GM23338 (cell line): Measurements from ENCODE around the gene LRMDA. TPM values are rescaled to one million over a fixed set of nuclear protein-coding genes. Genes with fewer than 3 reads are reported as not detected.
A peak's percentile ranks its signal among the peaks of the same experiment; 100 is the strongest.

ENCODE experiments used
- ATAC-seq: fragments of 200-7000 bp; cut with Tn5 transposase; 3 replicates; pipeline ENCODE4 v1.9.1; 2020
- DNase-seq: peaks from one replicate; pipeline ENCODE4 v3.0.0-alpha.2; 2015; ENCODE audit warnings: low spot score
- H2AFZ ChIP-seq: fragments of 200-600 bp; sonication (generic); 2 replicates; pipeline ENCODE4 v1.8.0; 2016; ENCODE audit warnings: antibody characterized with exemption, mild to moderate bottlenecking, moderate library complexity
- H3F3A ChIP-seq: fragments of 200-600 bp; sonication (generic); replicated peaks from 2 replicates; pipeline ENCODE4 v1.8.0; 2017; ENCODE audit warnings: antibody characterized with exemption, mixed run types, low read depth
- H3K27ac ChIP-seq: fragments of 200-600 bp; sonication (generic); 2 replicates; pipeline ENCODE4 v1.6.1; 2016; ENCODE audit warnings: low read depth
- H3K27me3 ChIP-seq: fragments of 200-600 bp; sonication (generic); 2 replicates; pipeline ENCODE4 v1.8.0; 2016; ENCODE audit warnings: mild to moderate bottlenecking, mixed run types, moderate library complexity; ENCODE audit not compliant: insufficient read depth
- H3K36me3 ChIP-seq: fragments of 200-600 bp; sonication (generic); 2 replicates; pipeline ENCODE4 v1.8.0; 2016; ENCODE audit warnings: mild to moderate bottlenecking; ENCODE audit not compliant: insufficient read depth
- H3K4me1 ChIP-seq: fragments of 200-600 bp; sonication (generic); 2 replicates; pipeline ENCODE4 v1.8.0; 2016; ENCODE audit warnings: mild to moderate bottlenecking, moderate library complexity; ENCODE audit not compliant: insufficient read depth
- H3K4me2 ChIP-seq: fragments of 200-600 bp; sonication (generic); 2 replicates; pipeline ENCODE4 v1.7.1; 2017; ENCODE audit warnings: mixed run types
- H3K4me3 ChIP-seq: fragments of 200-600 bp; sonication (generic); 2 replicates; pipeline ENCODE4 v1.6.1; 2016; ENCODE audit warnings: mixed run types
- H3K79me2 ChIP-seq: fragments of 200-600 bp; sonication (generic); replicated peaks from 2 replicates; pipeline ENCODE4 v1.8.0; 2017; ENCODE audit warnings: mild to moderate bottlenecking; ENCODE audit not compliant: insufficient read depth
- H3K9me2 ChIP-seq: fragments of 200-600 bp; sonication (generic); 2 replicates; pipeline ENCODE4 v1.8.0; 2017; ENCODE audit not compliant: insufficient read depth
- H4K20me1 ChIP-seq: fragments of 200-600 bp; sonication (generic); replicated peaks from 2 replicates; pipeline ENCODE4 v1.8.0; 2017; ENCODE audit warnings: mild to moderate bottlenecking; ENCODE audit not compliant: insufficient read depth
- H3K27ac Mint-ChIP-seq: 2 replicates; pipeline ENCODE4 v1.8.0; 2020; ENCODE audit warnings: inconsistent platforms, mild to moderate bottlenecking, moderate library complexity, mixed read lengths
- H3K27me3 Mint-ChIP-seq: 3 replicates; pipeline ENCODE4 v1.8.0; 2022; ENCODE audit warnings: low read depth, mild to moderate bottlenecking, moderate library complexity, mixed read lengths, inconsistent platforms; ENCODE audit not compliant: insufficient read depth, poor library complexity
- H3K36me3 Mint-ChIP-seq: 3 replicates; pipeline ENCODE4 v1.8.0; 2021; ENCODE audit warnings: low read depth, mild to moderate bottlenecking, inconsistent platforms, moderate library complexity, mixed read lengths
- H3K4me1 Mint-ChIP-seq: 3 replicates; pipeline ENCODE4 v1.8.0; 2020; ENCODE audit warnings: mild to moderate bottlenecking, inconsistent platforms, mixed read lengths
- H3K4me3 Mint-ChIP-seq: 3 replicates; pipeline ENCODE4 v1.8.0; 2021; ENCODE audit warnings: moderate library complexity, mild to moderate bottlenecking, inconsistent platforms, mixed read lengths
- H3K9me3 Mint-ChIP-seq: 3 replicates; pipeline ENCODE4 v1.8.0; 2020; ENCODE audit warnings: moderate library complexity, mild to moderate bottlenecking, inconsistent platforms, mixed read lengths
- ETS1 ChIP-seq: IDR thresholded peaks from 2 replicates; pipeline ENCODE4 v1.6.1; 2016; ENCODE audit warnings: antibody characterized with exemption
- EZH2 ChIP-seq: fragments of 200-600 bp; sonication (generic); IDR thresholded peaks from one replicate; pipeline ENCODE4 v1.8.0; 2017; ENCODE audit warnings: antibody characterized with exemption, mild to moderate bottlenecking, low read depth; ENCODE audit not compliant: unreplicated experiment
- EZH2phosphoT487 ChIP-seq: fragments of 200-600 bp; sonication (generic); IDR thresholded peaks from one replicate; pipeline ENCODE4 v1.8.1; 2018; ENCODE audit warnings: antibody characterized with exemption; ENCODE audit not compliant: unreplicated experiment
- JUNB ChIP-seq: IDR thresholded peaks from one replicate; pipeline ENCODE4 v1.6.1; 2016; ENCODE audit warnings: antibody characterized with exemption; ENCODE audit not compliant: unreplicated experiment
- NANOG ChIP-seq: IDR thresholded peaks from 2 replicates; pipeline ENCODE4 v1.6.1; 2016; ENCODE audit warnings: antibody characterized with exemption, borderline replicate concordance
- STAT1 ChIP-seq: IDR thresholded peaks from one replicate; pipeline ENCODE4 v1.6.1; 2016; ENCODE audit warnings: antibody characterized with exemption; ENCODE audit not compliant: unreplicated experiment
- ZNF114 ChIP-seq: fragments of 250-450 bp; sonication (Bioruptor Pico); IDR thresholded peaks from 2 replicates; pipeline ENCODE4 v1.5.0; 2020; ENCODE audit warnings: mild to moderate bottlenecking, moderate library complexity
- long read RNA-seq: library from polyadenylated mRNA; unstranded; transcript quantifications from one replicate; pipeline ENCODE4 v2.0.0, GENCODE V29; 2020; ENCODE audit not compliant: unreplicated experiment
- polyA plus RNA-seq: library from polyadenylated mRNA; unstranded; fragments of >200 nt; fragmentation: Nextera tagmentation; extraction: Ambion mirVana; gene quantifications from 2 replicates; pipeline ENCODE4 v1.2.1, GENCODE V29; 2016
- total RNA-seq: library from RNA; depleted of rRNA; stranded (reverse); fragments of >200 nt; shearing (Covaris generic); gene quantifications from 2 replicates; pipeline ENCODE4 v1.2.3, GENCODE V29; 2014; rRNA removed
- TF ChIP-seq, protein P1 (sequence below): fragments of 250-450 bp; sonication (Bioruptor Pico); IDR thresholded peaks from 2 replicates; pipeline ENCODE4 v1.5.0; 2020; ENCODE audit warnings: mild to moderate bottlenecking, moderate library complexity

The LRMDA gene
- 0.90 TPM in 1 of 2 replicates, not detected in the other for total RNA-seq
- 1.6 and 1.8 TPM in 2 replicates for polyA plus RNA-seq
- long read RNA-seq = 0 reads

- no peaks in the 10 kb centered on the region for H3K9me2 ChIP-seq
- H3K27me3 ChIP-seq = peaks cover 100% of the 10 kb centered on the region
- Mint-ChIP-seq H3K9me3 (no peaks in the 10 kb centered on the region; the same call in 2 of the 3 replicates), H3K4me3 (peak within 1 kb of the TSS; percentile 71), H3K27ac (no peak within 1 kb of the TSS), H3K36me3 (no peaks in the 10 kb centered on the region; the same call in 2 of the 3 replicates), H3K4me1 (peaks cover 38% of the 10 kb centered on the region), H3K27me3 (peaks cover 76% of the 10 kb centered on the region)
- no peak within 1 kb of the TSS for H3K27ac ChIP-seq
- DNase-seq (peak; percentile 55), ATAC-seq (peak; percentile 60)
- TF ChIP-seq EZH2phosphoT487 (peak; percentile 31), EZH2 (peak; percentile 79), ZNF114 (CRISPR knock-in tag) (no peak)
- H3K4me3 ChIP-seq = peak within 1 kb of the TSS; percentile 59
- H3K36me3 ChIP-seq = no peaks in the 10 kb centered on the region
- H3K4me2 ChIP-seq = peak within 1 kb of the TSS; percentile 84
- peaks cover 6% of the 10 kb centered on the region; the same call in 1 of the 2 replicates for H3F3A ChIP-seq
- H2AFZ ChIP-seq = no peak within 1 kb of the TSS
- peaks cover 43% of the 10 kb centered on the region for H3K4me1 ChIP-seq
- H4K20me1 ChIP-seq = peaks cover 29% of the 10 kb centered on the region
- no peaks in the 10 kb centered on the region for H3K79me2 ChIP-seq
Measured at GRCh38 chr10:75431180-75432111, at the start of gene LRMDA. Gene LRMDA, plus strand, starts transcription at chr10:75431624.

GRCh38 chr10:75386128-75386527, 45.3 kb upstream of the LRMDA start:
- Histone ChIP-seq H4K20me1 (no peaks in the 10 kb centered on the region), H2AFZ (no peak overlapping the region), H3K4me3 (no peak overlapping the region), H3K4me1 (no peaks in the 10 kb centered on the region), H3K27ac (no peak overlapping the region), H3F3A (no peaks in the 10 kb centered on the region), H3K9me2 (peaks cover 4% of the 10 kb centered on the region), H3K79me2 (no peaks in the 10 kb centered on the region), H3K4me2 (no peak overlapping the region), H3K27me3 (0 out of 2 replicates have a peak, but pooled peaks cover 3% of the 10 kb centered on the region), H3K36me3 (no peaks in the 10 kb centered on the region)
- no peaks in the 10 kb centered on the region for H3K4me1 Mint-ChIP-seq
- no peak overlapping the region for H3K27ac Mint-ChIP-seq
- peaks cover 8% of the 10 kb centered on the region for H3K9me3 Mint-ChIP-seq
- peaks cover 8% of the 10 kb centered on the region for H3K27me3 Mint-ChIP-seq
- H3K36me3 Mint-ChIP-seq = no peaks in the 10 kb centered on the region; the same call in 2 of the 3 replicates
- DNase-seq (no peak), ATAC-seq (no peak)
- no peak for TF ChIP-seq ETS1
- no peak overlapping the region for H3K4me3 Mint-ChIP-seq

DNA sequence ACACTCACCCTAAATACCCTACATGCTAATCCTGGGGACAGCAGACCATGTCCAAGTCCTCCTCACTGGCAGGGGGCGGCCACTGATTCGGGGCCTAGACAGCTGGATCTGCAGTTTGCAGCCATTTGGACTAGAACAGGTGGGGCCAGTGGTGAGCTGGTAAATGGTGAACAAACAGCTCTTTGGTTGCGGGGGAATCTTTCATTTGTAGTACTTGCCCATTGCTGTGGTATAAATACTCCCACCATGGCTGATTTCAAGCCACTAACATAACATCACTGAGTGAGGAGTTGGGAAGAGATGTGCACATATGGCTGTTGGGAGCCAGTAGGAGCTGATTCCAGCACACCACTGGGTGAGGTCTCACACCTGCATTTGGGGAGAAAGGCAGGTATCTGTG, 43.3 kb upstream of the LRMDA start:
- no peak for ATAC-seq
- no peak overlapping the region for H3K4me2 ChIP-seq

More for the DNA sequence above, 43.3 kb upstream of the LRMDA start:
- peaks cover 22% of the 10 kb centered on the region for H3K27me3 ChIP-seq
- no peak overlapping the region for H3K27ac ChIP-seq
- Mint-ChIP-seq H3K36me3 (no peaks in the 10 kb centered on the region; the same call in 2 of the 3 replicates), H3K27ac (no peak overlapping the region), H3K27me3 (peaks cover 12% of the 10 kb centered on the region), H3K4me3 (no peak overlapping the region), H3K9me3 (peaks cover 8% of the 10 kb centered on the region), H3K4me1 (no peaks in the 10 kb centered on the region)
- DNase-seq = no peak
- H2AFZ ChIP-seq = no peak overlapping the region
- no peak overlapping the region for H3K4me3 ChIP-seq
- no peaks in the 10 kb centered on the region for H3F3A ChIP-seq
- no peaks in the 10 kb centered on the region for H4K20me1 ChIP-seq
- no peaks in the 10 kb centered on the region; the same call in 1 of the 2 replicates for H3K9me2 ChIP-seq
- no peaks in the 10 kb centered on the region for H3K4me1 ChIP-seq
- TF ChIP-seq JUNB = no peak
- TF ChIP-seq NANOG = no peak
- TF ChIP-seq, protein P1, sequence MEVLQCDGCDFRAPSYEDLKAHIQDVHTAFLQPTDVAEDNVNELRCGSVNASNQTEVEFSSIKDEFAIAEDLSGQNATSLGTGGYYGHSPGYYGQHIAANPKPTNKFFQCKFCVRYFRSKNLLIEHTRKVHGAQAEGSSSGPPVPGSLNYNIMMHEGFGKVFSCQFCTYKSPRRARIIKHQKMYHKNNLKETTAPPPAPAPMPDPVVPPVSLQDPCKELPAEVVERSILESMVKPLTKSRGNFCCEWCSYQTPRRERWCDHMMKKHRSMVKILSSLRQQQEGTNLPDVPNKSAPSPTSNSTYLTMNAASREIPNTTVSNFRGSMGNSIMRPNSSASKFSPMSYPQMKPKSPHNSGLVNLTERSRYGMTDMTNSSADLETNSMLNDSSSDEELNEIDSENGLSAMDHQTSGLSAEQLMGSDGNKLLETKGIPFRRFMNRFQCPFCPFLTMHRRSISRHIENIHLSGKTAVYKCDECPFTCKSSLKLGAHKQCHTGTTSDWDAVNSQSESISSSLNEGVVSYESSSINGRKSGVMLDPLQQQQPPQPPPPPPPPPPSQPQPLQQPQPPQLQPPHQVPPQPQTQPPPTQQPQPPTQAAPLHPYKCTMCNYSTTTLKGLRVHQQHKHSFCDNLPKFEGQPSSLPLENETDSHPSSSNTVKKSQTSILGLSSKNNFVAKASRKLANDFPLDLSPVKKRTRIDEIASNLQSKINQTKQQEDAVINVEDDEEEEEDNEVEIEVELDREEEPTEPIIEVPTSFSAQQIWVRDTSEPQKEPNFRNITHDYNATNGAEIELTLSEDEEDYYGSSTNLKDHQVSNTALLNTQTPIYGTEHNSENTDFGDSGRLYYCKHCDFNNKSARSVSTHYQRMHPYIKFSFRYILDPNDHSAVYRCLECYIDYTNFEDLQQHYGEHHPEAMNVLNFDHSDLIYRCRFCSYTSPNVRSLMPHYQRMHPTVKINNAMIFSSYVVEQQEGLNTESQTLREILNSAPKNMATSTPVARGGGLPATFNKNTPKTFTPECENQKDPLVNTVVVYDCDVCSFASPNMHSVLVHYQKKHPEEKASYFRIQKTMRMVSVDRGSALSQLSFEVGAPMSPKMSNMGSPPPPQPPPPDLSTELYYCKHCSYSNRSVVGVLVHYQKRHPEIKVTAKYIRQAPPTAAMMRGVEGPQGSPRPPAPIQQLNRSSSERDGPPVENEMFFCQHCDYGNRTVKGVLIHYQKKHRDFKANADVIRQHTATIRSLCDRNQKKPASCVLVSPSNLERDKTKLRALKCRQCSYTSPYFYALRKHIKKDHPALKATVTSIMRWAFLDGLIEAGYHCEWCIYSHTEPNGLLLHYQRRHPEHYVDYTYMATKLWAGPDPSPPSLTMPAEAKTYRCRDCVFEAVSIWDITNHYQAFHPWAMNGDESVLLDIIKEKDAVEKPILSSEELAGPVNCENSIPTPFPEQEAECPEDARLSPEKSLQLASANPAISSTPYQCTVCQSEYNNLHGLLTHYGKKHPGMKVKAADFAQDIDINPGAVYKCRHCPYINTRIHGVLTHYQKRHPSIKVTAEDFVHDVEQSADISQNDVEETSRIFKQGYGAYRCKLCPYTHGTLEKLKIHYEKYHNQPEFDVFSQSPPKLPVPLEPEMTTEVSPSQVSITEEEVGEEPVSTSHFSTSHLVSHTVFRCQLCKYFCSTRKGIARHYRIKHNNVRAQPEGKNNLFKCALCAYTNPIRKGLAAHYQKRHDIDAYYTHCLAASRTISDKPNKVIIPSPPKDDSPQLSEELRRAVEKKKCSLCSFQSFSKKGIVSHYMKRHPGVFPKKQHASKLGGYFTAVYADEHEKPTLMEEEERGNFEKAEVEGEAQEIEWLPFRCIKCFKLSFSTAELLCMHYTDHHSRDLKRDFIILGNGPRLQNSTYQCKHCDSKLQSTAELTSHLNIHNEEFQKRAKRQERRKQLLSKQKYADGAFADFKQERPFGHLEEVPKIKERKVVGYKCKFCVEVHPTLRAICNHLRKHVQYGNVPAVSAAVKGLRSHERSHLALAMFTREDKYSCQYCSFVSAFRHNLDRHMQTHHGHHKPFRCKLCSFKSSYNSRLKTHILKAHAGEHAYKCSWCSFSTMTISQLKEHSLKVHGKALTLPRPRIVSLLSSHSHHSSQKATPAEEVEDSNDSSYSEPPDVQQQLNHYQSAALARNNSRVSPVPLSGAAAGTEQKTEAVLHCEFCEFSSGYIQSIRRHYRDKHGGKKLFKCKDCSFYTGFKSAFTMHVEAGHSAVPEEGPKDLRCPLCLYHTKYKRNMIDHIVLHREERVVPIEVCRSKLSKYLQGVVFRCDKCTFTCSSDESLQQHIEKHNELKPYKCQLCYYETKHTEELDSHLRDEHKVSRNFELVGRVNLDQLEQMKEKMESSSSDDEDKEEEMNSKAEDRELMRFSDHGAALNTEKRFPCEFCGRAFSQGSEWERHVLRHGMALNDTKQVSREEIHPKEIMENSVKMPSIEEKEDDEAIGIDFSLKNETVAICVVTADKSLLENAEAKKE (CRISPR knock-in tag) = no peak
- TF ChIP-seq STAT1 = no peak
- H3K36me3 ChIP-seq = no peaks in the 10 kb centered on the region
- no peaks in the 10 kb centered on the region for H3K79me2 ChIP-seq
